Effector memory CD4-positive, alpha-beta T cell (primary cell): Measurements from ENCODE around the gene ZNF606.
"Not testable (repeated sequence)": the region's sequence is repeated elsewhere in the genome, so short reads cannot be mapped to it uniquely, and the experiment has no call there.

Experiments
- DNase-seq, 3 donors: peaks; one replicate each; pipeline ENCODE4 v3.0.0-alpha.2; 2020
- H3K27ac ChIP-seq: 2 replicates; pipeline ENCODE4 v1.7.0; 2013; ENCODE audit warnings: mild to moderate bottlenecking, low read length, moderate library complexity; ENCODE audit not compliant: insufficient read depth, poor library complexity, severe bottlenecking
- H3K27me3 ChIP-seq: replicated peaks from 2 replicates; pipeline ENCODE4 v1.7.0; 2013; ENCODE audit warnings: mild to moderate bottlenecking, low read length; ENCODE audit not compliant: insufficient read depth, control insufficient read depth, poor library complexity, severe bottlenecking
- H3K36me3 ChIP-seq: 2 replicates; pipeline ENCODE4 v1.7.0; 2013; ENCODE audit warnings: mild to moderate bottlenecking, low read length, moderate library complexity; ENCODE audit not compliant: control insufficient read depth, insufficient read depth
- H3K4me1 ChIP-seq: 2 replicates; pipeline ENCODE4 v1.7.0; 2013; ENCODE audit warnings: low read length, mild to moderate bottlenecking; ENCODE audit not compliant: control insufficient read depth, insufficient read depth, poor library complexity, severe bottlenecking
- H3K4me3 ChIP-seq: 2 replicates; pipeline ENCODE4 v1.7.0; 2013; ENCODE audit warnings: low read length, low read depth, mild to moderate bottlenecking; ENCODE audit not compliant: insufficient read depth, poor library complexity, severe bottlenecking
- H3K9me3 ChIP-seq: 2 replicates; pipeline ENCODE4 v1.7.0; 2013; ENCODE audit warnings: mild to moderate bottlenecking, low read length, moderate library complexity; ENCODE audit not compliant: control insufficient read depth

Gene ZNF606

DNA sequence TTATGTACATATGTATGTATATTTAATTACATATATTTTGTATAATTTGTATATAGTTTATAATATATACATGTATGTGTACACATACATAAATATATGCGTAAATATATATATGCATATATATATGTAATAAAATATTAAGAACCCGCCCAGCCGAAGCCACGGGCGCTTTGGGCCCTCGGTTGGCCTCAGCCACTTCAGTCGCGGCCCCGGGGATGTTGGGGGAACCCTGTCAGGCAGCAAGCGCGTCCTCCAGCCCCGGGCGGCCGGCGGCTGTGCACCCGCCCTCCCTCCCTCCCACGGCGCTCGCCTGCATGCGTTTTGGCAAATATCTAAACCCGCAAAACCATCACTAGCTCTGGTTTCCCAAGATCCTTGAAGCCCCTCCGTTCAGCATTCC lies 7.9 kb upstream of the ZNF606 start:
- no peak overlapping the region for H3K4me3 ChIP-seq
- no peaks in the 10 kb centered on the region for H3K4me1 ChIP-seq
- no peak for DNase-seq
- peaks cover 7% of the 10 kb centered on the region for H3K36me3 ChIP-seq
- no peaks in the 10 kb centered on the region for H3K27me3 ChIP-seq
- peaks cover 46% of the 10 kb centered on the region for H3K9me3 ChIP-seq
- H3K27ac ChIP-seq = no peak overlapping the region

DNA sequence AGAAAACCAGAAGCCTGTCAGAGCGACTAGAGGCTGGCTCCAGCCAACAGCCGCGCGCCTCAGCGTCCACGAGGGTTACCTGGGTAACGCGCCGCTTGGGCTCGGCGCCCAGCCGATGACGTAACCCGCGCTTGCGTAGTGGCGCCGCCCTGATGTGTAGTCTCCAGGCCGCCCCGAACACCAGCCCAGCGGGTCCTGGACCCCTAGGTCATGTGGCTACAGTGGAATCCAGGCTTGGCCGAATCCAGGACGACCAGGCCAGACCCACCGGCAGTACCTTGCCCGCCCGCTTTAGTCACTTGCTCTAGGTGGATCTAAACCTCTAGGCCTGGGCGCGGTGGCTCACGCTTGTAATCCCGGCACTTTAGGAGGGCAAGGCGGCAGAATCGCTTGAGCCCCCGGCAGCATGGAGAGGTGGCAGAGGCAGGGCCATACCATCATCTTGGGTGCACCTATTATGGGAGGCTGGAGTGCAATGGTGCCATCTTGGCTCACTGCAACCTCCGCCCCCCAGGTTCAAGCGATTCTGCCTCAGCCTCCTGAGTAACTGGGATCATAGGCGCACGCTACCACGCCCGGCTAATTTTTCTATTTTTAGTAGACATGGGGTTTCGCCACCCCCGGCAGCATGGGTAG lies 7.2 kb upstream of the ZNF606 start:
- H3K9me3 ChIP-seq = peaks cover 52% of the 10 kb centered on the region
- H3K27me3 ChIP-seq = no peaks in the 10 kb centered on the region
- peak overlapping the region; percentile 35 for H3K4me3 ChIP-seq
- peak in 2 of 3 donors; percentile 27 to 29 for DNase-seq
- H3K36me3 ChIP-seq = peaks cover 11% of the 10 kb centered on the region
- H3K4me1 ChIP-seq = no peaks in the 10 kb centered on the region
- peak overlapping the region; percentile 11 for H3K27ac ChIP-seq

DNA sequence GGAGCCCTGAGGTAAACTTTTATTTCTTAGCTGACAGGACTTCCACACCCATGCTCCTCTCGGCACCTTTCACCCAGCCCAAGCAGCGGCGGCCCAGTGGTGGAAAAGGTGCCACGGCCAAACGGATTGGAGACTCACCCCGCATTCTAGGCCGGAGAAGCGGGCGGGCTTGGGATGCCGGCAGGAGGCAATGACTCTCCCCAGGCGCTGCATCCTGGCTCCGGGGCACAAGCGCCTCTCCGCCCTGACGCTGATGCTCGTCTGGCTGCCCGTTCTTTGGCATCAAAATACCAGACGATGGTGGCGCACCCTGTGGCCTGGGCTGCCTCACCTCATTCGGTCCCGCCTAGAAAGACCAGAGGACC lies 6.7 kb upstream of the ZNF606 start:
- Histone ChIP-seq H3K27ac (no peak overlapping the region), H3K9me3 (peaks cover 53% of the 10 kb centered on the region), H3K4me3 (peak overlapping the region; percentile 35), H3K36me3 (peaks cover 12% of the 10 kb centered on the region), H3K27me3 (no peaks in the 10 kb centered on the region), H3K4me1 (no peaks in the 10 kb centered on the region)
- no peak for DNase-seq

DNA sequence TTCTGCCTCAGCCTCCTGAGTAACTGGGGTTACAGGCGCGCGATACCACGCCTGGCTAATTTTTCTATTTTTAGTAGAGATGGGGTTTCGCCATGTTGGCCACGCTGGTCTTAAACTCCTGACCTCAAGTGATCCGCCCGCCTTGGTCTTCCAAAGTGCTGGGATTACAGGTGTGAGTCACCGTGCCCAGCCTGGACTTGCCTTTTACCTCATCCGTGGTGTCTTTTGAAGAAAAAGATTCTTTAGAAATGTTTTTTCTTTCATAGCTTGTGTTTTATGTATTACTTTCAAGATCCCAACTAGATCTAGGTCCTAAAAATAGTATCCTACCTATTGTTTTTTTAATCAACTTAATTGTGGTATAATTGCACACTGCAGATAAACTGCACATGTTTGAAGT lies 6.3 kb upstream of the ZNF606 start:
- H3K4me1 ChIP-seq, DNase-seq, H3K27ac ChIP-seq, H3K27me3 ChIP-seq: not testable (repeated sequence)
- peaks cover 16% of the 10 kb centered on the region for H3K36me3 ChIP-seq
- H3K9me3 ChIP-seq = peaks cover 57% of the 10 kb centered on the region
- peak overlapping the region; percentile 35 for H3K4me3 ChIP-seq

DNA sequence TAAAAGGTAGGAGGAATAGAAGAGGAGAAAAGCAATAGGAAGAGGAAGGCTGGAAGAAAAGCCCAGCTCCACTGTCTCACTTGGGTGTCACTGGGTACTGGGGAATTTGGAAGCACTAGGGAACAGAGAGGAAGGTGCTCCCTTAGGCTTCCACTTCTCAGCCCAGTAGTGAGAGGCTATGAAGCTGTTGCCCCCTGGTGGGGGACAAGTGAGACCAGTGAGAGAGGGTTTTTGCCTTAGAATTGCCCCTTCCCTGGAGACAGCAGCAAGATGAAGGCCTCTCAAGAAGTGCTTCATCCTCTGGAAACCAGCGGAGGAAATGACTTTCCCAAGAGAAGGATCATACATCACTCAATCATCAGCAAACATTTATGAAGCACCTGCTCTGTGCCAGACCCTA lies 4.7 kb upstream of the ZNF606 start:
- Histone ChIP-seq H3K4me1 (peaks cover 5% of the 10 kb centered on the region), H3K27me3 (no peaks in the 10 kb centered on the region), H3K4me3 (no peak overlapping the region), H3K36me3 (peaks cover 17% of the 10 kb centered on the region), H3K27ac (no peak overlapping the region), H3K9me3 (peaks cover 66% of the 10 kb centered on the region)
- DNase-seq = no peak

DNA sequence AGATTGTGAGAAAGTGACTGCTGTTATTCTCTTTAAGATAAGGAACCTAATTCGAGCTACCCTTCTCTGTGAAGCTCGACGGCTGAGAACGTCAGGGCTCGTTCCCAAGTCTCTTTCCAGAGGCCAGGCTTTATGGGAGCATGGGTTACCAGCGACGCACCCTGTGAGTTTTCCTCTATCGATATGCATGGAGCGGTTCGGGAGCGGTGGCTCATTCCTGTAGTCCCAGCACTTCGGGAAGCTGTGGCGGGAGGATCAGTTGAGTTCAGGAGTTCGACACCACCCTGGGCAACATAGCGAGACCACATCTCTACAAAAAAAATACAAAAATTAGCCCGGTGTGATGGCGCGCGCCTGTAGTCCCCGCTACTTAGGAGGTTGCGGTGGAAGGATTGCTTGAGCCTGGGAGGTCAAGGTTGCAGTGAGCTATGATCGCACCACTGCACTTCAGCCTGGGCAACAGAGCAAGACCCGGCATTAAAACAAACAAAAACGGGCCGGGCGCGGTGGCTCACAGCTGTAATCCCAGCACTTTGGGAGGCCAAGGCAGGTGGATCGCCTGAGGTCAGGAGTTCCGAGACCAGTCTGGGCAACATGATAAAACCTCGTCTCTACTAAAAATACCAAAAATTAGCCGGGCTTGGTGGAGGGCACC lies 681 bp upstream of the ZNF606 start:
- H3K36me3 ChIP-seq = peaks cover 32% of the 10 kb centered on the region
- peaks cover 44% of the 10 kb centered on the region for H3K9me3 ChIP-seq
- peak overlapping the region; percentile 90 for H3K4me3 ChIP-seq
- no peak for DNase-seq
- H3K27ac ChIP-seq = peak overlapping the region; percentile 81
- no peaks in the 10 kb centered on the region for H3K27me3 ChIP-seq
- peaks cover 12% of the 10 kb centered on the region for H3K4me1 ChIP-seq

DNA sequence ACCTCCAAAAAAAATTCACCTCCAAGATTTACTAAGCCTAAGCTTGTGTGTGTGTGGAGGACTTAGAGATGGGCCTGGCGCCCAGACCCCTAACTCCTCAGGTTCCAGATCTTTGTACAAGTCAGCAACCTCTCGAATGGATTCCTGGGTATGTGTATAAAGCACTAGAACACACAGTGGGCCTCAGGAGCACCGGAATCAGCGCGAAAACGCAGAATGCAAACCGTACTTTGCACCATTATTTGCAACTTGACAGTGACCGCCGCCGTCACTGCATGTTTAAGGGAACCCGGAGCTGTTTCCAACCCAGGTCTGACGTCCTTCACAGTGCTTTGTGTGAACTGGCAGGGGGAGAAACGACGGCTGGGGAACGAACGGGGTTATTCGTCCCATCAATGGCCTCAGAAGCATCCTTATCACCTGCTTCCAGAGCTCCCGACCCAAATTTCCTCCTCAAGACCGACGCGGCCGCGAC lies 688 bp downstream of the ZNF606 start:
- Histone ChIP-seq H3K4me3 (peak overlapping the region; percentile 90), H3K27ac (peak overlapping the region; percentile 81), H3K9me3 (peaks cover 33% of the 10 kb centered on the region), H3K27me3 (no peaks in the 10 kb centered on the region), H3K36me3 (peaks cover 43% of the 10 kb centered on the region), H3K4me1 (peaks cover 12% of the 10 kb centered on the region)
- DNase-seq = no peak

DNA sequence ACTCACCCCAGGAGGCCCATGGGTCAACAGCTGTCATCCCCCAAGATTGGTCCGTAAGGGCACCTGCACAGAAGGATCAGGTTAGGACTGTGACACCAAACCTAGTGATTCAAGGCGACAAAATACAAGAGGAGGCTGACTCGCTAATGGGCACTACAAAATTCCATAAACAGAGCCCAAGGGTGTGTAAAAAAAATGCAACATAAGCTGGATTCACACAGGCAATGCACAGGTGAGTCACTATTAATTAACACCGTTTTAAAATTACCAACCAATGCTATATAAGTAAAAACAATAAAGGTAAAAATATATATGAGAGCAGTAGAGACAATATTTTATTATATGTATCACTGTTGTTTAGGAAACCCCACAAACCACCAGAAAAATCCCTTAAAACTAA lies 1.9 kb downstream of the ZNF606 start:
- peaks cover 12% of the 10 kb centered on the region for H3K4me1 ChIP-seq
- DNase-seq = no peak
- H3K27ac ChIP-seq = no peak overlapping the region
- H3K4me3 ChIP-seq = no peak overlapping the region
- H3K27me3 ChIP-seq = no peaks in the 10 kb centered on the region
- H3K36me3 ChIP-seq = peaks cover 40% of the 10 kb centered on the region
- peaks cover 22% of the 10 kb centered on the region for H3K9me3 ChIP-seq

DNA sequence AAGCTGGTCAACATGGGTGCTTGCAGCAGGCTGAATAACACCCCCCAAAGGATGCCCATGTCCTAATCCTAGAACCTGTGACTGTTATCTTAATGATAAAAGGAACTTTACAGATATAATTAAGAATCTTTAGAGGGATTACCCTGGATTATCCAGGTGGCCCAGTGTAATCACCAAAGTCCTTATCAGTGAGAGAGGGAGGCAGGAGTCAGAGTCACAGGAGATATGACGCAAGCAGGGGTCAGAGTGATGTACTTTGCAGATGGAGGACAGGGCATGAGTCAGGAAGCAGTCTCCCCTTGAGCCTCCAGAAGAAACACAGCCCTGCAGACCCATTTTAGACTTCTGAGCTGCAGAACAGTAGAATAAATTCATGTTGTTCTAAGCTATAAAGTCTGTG lies 9.8 kb downstream of the ZNF606 start:
- Histone ChIP-seq H3K4me1 (no peaks in the 10 kb centered on the region), H3K4me3 (no peak overlapping the region), H3K27ac (no peak overlapping the region), H3K36me3 (peaks cover 36% of the 10 kb centered on the region), H3K9me3 (peaks cover 28% of the 10 kb centered on the region), H3K27me3 (no peaks in the 10 kb centered on the region)
- no peak for DNase-seq

DNA sequence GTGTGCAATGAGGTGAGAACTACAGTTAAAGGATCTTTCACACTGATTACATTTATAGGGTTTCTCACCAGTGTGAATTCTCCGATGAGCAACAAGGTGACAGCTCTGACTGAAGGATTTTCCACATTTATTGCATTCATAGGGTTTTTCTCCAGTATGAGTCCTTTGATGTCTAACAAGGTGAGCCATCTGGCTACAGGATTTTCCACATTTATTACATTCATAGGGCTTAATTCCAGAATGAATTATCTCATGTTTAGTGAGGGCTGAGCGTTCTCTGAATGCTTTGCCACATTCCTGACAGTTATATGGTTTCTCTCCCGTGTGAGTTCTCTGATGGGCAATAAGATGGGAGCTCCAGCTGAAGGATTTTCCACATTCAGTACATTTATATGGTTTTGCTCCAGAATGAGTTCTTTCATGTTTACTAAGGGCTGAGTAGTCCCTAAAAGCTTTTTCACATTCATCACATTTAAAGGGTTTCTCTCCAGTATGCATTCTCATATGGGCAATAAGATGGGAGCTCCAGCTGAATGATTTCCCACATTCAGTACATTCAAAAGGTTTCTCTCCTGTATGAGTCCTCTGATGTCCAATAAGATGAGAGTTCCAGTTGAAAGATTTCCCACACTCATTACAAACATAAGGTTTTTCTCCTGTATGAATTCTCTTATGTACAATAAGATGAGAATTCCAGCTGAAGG lies 23.9 kb downstream of the ZNF606 start:
- Histone ChIP-seq H3K27me3 (no peaks in the 10 kb centered on the region), H3K4me1 (no peaks in the 10 kb centered on the region), H3K27ac (no peak overlapping the region), H3K4me3 (peak overlapping the region; percentile 0), H3K36me3 (peaks cover 44% of the 10 kb centered on the region), H3K9me3 (peaks cover 79% of the 10 kb centered on the region)
- no peak for DNase-seq
